GM12892 (cell line): ENCODE results near the gene CAMK1D.

Source experiments
- POLR2A ChIP-seq: IDR thresholded peaks from 2 replicates; pipeline ENCODE4 v1.6.1; 2011; ENCODE audit warnings: low read depth, low read length, control low read depth
- POLR2AphosphoS5 ChIP-seq: IDR thresholded peaks from 2 replicates; pipeline ENCODE4 v1.6.1; 2011; ENCODE audit warnings: low read depth, low read length, control low read depth

- no peak for TF ChIP-seq POLR2A
- no peak for TF ChIP-seq POLR2AphosphoS5
These were observed 106.0 kb downstream of the CAMK1D start for GRCh38 chr10:12455318-12455717.
